HG03558 (cell line): ENCODE measurements around the gene POC1A.
"Not testable (repeated sequence)": the region's sequence is repeated elsewhere in the genome, so short reads cannot be mapped to it uniquely, and the experiment has no call there.

ENCODE experiments used
- ATAC-seq: cut with Tn5 transposase; IDR thresholded peaks from one replicate; pipeline ENCODE4 v1.9.1; 2021; ENCODE audit warnings: moderate number of reproducible peaks; ENCODE audit not compliant: unreplicated experiment; ENCODE audit errors: extremely low read depth

The POC1A gene

DNA sequence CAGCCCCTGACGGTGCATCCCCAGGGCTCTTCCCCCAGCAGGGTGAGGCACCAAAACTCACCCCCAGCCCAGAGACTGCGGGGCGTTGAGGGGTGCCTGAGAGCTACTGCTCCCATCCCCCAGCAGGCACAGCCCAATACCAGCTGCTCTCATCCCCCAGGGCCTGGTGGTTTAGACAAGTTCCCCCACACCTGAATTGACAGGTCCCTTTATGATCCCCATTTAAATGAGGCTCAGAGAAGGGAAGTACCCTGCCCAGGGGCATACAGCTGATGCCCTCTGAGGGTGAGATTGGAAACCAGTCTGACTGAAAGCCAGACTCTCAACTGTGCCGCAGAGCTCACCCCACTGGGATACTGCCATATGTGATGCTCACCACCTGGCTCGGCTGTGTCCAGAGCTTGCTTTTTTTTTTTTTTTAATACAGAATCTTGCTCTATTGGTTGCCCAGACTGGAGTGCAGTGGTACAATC, 118.0 kb downstream of the POC1A start:
- peak; percentile 48 for ATAC-seq

DNA sequence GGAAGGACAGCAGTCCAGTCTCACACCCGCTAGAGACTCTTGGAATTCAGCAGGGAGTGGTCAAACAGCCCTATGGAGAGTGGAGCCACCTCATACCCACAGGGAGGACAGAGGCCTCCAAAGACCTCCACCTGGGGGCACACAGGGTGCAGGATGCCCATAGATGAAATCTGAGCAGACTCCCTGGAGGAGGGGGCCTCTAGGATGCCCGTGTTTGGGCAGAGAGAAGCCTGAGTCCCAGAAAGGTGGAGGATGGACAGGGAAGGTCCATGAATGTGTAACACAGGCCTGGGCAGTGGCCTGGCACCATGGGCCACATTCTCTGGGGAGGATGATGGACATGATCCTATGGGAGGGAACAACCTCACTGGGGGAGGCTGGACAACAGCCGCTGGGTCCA, 119.6 kb downstream of the POC1A start:
- ATAC-seq: no peak

DNA sequence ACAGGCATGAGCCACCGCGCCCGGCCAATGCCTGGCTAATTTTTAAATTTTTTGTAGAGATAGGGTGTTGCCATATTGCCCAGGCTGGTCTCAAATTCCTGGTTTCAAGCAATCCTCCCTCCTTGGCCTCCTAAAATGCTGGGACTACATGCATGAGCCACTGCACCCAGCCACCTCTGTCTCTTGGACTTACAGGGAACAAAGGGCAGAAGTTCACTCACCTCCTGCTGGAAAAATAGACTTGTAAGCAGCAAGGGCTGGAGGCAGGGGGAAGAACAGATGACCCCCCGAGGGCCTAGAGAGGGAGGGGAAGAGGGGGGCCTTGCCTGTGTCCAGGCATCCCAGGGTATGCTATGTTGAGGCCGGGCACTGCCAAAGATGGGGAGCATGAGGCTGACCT, 120.0 kb downstream of the POC1A start:
- no peak for ATAC-seq

DNA sequence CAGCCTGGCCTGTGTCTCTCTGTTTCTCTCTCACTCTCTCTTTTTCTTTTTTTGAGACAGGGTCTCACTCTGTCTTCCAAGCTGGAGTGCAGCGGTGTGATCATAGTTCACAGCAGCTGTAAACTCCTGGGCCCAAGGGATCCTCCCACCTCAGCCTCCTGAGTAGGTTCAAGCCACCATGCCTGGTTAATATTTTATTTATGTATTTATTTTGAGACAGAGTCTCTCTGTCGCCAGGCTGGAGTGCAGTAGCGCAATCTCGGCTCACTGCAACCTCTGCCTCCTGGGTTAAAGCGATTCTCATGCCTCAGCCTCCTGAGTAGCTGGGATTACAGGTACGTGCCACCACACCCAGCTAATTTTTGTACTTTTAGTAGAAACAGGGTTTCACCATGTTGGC, 120.5 kb downstream of the POC1A start:
- ATAC-seq: not testable (repeated sequence)

DNA sequence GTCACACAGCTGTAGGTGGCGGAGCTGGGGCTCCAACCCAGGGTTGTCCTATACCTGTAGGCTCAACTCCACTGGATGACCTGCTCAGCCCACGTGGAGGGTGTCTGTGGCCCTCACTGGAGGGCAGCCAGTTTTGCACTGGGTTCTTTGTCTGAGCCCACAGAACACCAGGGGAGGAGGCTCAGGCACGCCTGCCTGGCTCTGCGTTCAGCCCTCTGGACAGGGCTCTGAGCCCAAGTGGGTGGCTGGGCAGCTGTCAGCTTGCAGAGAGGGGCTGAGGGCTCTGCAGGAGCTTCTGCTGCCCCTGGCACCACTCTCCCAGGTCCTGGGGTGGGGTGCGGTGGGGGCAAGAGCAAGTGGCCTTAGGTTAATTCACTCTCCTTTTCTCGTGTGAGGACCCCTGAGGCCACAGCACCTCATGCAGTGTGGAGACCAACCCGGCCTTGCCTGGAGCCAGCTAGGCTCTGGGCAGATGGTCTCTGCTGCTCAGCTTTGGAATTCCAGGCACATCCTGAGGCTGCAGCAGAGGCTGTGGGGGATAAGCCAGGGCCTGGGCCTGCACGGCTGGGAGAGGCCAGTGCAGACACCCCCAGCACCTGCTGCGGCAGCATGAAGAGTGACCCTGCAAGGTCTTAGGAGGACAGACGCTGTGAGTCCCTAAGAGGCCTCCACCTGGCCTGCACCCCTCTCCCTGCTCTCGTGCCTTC, 121.4 kb downstream of the POC1A start:
- no peak for ATAC-seq

DNA sequence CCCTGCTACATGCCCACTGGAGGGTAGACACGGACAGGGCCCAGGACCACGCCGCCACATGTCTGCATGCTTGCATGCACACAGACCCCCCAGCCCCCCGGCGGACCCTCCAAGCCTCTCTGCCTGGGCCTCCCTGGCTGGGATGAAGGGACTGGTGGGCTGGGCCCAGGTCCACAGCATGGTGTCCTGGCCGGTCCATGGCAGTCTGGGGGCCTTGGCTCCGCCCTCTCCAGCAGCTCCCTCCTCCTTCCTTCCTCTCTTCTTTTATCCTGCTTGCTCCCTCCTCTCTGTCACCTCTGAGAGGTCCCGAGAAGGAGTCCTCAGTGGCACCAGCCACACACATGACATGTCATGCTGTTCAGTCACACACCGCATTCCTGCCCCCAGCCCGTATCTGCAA, 122.3 kb downstream of the POC1A start:
- no peak for ATAC-seq

DNA sequence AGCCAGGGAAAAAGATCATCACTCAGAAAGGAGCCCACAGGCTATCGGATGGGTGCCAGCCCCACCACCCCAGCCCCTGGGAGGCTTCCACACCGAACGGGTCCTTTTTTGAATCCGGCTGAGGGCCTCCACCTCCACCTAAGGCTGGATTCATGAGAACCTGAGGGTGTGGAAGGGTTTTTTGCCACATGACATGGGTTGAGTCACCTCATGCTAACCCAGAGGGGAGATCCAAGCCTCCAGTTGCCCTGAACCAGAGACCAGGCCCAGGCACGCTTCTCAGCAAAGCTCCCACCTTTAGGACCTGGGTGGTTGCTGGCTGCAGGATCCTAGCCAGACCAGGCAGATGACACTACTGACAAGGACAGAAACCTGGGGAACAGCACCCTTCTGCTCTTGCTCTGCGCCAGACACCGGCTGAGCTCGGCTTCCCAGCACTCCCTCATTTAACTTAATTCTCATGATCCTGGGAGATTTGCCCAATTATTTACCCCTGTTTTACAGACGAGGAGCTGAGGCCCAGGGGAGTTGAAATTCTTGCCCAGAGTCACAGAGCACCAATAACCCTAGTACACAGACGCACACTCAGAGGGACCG, 123.4 kb downstream of the POC1A start:
- ATAC-seq: no peak

DNA sequence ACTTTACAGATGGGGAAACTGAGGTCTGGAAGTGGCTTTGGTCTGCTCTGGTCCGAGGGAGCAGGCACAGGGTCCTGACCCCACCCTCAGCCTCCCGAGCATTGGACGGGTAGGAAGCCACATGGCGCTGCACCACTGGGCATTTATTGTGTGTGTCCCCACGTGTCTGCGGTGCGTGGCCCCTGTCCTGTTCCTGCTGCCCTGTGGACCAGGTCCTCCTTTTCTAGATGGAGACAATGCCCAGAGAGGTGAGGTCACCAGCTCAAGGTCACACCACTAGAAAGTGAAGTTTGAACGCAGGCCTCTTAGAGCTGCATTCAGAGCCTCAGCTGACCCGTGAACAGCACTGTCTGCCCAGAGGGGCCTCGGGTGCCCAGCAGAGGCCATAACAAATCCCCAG, 124.7 kb downstream of the POC1A start:
- ATAC-seq: no peak

DNA sequence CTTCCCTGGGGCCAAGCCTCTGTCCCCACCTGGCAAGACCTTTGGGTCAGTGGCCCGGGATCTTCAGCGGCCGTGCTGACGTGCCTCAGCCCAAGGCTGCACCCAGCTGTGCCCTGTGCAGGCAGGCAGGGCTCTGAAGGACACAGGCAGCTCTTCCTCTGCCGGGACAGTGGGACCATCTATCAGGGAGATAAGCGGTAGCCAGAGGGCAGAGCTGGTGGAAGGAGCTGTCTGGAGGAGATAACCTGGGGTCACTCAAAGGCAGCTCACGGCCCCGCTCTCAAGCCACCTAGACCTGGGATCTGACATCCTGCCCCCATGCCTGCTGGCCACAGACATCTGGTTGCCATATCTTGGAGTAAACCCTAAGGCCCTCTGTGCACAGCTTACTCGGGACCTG, 125.2 kb downstream of the POC1A start:
- no peak for ATAC-seq

DNA sequence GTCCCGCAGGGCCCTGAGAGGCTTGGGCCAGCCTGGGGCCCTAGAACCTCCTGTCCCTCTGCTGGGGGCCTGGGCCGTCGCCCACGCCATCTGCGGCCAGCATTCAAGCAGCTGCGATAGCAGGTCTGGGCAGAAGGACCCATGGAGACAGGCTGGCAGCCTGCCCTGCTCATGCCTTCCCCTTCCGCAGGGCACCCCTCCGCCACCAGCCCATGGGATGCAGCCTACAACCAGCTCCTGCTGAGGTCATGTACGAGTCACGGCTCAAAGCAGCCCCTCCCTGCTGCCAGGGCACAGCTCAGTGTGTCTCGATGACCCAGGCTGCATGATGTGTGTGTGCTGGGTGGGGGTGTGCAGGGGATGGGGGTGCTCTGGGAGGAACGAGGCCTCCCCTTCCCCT, 125.7 kb downstream of the POC1A start:
- ATAC-seq: no peak

DNA sequence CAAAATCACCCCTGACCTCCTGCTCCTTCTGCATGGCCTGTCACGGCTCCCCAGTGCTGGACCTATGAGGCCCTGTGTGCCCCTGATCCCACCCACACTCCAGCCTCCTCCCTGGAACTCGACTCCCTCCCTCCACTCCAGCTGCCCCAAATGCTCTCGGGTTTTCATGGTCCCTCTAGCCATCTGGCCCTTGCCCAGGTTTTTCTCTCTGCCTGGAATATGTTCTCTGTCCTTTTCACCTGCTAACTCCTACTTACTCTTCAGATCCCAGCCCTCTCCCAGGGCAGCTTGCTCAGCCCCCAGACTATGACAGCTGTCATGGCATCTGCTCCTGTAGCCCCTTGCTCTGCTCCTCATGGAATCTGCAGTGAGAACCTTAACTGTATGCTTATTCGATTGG, 128.2 kb downstream of the POC1A start:
- no peak for ATAC-seq

DNA sequence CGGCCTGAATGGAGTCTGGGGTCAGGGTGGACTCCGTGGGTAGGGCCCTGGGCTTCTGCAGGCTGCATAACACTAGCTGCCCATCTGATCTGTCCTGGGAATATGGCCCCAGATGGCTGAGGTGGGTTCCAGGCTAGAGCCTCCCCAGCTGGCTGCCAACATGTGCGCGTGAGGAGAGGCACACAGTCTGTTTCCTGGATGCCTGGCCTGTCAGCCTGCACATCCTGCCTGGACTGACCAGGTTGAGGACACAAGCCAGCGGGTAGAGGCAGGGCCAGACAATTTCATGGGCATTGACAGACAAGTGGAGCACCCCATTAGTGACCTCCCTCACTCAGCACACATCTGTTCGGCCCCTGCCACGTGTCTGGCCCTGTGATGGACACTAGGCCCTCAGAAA, 128.8 kb downstream of the POC1A start:
- ATAC-seq: no peak
